ENCODE data around the gene SLC1A4.
"Not testable (repeated sequence)": the region's sequence is repeated elsewhere in the genome, so short reads cannot be mapped to it uniquely, and the experiment has no call there.

The SLC1A4 gene

DNA sequence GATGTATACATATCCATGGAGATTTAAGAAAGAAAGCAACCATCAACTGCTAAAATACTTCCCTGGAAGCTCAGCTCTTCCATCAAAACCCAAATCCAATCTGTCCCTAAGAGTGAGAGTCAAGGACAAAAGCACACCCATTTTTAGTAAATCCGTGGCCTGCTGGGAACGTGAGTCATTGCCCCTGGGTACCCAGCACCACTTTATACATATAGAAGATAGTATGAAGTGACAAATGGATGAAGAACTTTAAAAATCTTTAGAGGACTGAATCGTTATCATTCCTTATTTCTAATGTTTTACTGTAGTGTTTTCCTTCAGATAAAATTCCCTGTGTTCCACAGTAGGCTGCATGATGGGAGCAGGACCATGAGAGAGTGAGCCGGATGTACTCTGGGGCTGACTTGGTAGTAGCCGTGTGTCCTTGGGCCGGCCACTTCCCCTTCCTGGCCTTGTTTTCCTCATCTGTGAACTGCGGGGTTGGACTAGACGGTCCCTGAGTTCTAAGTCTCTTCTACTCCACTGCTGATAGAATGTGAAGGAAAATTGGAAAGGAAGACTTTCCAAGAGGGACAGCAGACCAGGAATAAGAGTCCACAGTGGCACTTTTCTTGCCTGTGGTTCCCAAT lies 38.5 kb downstream of the SLC1A4 start:
- no peak for DNase-seq

DNA sequence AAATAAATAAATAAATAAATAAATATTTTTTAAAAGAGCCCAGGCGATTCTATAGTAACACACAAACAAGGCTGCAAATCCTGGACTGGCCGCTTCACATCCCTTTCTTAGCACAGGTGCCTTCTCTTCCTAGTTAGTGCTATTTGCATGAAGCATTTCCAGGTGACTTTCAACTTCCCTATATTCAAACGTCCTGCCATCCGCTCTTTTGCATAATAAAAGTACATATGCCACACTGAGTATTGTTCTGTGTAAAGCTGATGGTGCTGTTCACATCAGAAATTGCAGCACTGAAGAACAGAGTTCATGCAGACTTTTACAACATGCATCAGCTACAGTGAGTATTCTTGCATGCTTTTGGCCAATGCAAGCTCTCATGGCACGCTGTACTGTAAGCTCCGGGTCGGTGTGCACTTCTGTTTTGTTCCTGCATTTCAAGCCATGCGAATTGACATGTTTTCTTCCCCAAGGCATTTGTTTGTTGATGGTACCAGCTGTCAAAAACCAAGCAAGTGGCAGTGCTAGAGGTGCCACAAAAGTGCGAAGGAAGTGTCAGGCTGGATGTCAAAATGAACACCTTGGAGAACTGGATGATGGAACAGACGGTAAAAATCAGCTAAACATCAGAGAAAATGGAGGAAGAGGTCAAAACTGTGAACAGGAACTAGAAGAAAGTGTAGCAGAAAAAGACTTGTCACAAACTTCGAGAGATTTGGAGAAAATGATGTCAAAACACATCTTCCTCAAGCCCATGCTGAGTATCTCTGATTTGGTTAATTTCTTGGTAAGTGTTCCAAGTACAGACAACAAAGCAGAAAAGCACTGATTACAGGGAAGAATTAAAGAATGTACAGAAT lies 41.5 kb downstream of the SLC1A4 start:
- DNase-seq = no peak

DNA sequence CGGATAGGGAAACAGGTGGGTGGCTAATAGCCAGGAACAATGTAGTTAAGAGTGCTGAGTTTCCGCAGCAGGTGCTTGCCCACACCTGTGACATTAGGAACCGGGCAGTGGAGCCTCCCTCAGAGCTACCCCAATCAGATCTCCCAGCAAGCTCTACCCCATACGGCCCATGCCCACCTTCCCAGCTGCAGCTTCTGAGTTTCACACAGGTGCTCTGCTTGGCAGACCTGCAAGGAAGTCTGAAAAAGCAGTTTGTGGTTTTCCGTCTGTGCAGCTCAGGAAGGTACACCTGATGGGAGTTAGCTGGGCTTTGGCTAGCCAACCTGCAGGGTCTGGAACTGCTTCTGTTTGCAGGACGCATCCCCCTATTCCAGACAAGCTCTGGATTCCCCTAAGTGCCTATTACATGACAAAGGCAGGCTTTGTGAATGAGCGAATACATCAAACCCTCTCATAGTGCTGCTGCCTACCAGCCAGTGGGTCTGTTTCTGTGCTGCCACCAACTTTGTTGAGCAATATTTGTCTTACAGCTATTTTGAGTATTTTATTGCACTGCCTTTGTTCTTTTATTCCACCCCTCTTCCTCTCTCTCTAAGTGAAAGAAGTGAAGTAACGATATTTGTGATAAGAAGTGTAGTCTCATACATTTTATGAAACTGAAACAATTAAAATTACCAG lies 42.3 kb downstream of the SLC1A4 start:
- peak; percentile 21 for DNase-seq

DNA sequence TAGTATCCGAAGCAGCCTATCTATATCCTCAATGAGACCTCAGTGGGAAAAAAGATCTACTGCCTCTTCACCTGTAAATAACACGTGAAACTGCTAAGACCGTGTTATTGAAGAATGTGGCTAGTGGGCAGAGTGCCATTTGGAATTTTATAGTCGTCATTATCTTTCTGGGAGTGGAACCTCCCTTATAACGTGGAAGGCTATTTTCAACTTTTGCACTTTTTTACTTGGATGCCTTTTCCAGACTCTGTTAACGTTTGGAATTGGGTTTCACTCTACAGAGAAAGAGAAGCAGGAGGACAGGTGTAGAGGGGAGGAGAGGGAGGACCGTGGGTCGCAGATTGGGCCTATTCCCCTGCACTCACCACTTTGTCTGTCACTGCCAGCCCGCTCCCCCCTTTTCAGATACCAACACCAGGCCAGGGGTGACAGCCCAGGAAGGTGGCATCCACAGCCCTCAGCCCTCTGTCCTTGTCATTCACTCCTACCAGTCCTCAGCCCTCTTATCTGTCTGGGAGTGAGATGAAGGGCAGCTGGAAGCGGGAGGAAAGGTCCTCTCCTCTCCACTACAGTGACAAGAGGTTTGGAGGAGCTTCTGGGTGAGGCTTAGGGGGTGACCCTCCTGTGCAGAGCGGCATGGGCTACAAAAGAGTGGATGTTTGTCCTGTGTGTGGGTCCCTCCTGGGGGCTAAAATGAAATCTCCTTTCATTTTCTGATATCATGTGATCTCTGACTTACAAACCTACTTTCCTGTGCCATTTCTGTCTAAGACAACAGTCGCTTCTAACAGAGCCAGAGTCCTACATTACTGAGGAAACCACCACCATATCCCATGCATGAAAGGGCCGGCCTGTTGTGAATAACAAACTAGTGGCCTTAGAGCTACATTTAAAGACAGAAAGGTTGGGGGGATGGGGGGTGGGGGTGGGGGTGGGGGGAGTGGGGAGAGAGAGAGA lies 43.1 kb downstream of the SLC1A4 start:
- no peak for DNase-seq

DNA sequence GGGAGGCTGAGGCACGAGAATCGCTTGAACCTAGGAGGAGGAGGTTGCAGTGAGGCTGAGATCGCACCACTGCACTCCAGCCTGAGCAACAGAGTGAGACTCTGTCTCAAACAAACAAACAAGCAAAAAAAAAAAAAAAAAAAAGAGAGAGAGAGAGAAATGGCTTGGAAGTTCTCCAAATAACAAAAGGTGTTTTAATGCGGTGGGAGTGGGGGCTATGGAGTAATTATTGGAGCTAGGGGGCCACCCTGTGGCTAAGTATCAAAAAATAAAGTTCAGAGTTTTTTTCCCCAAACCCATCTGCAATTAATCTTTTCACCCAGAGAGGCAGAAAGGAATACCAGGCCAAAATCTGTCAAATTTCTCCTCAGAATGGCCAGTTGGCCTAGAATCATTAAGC lies 44.0 kb downstream of the SLC1A4 start:
- DNase-seq = no peak

DNA sequence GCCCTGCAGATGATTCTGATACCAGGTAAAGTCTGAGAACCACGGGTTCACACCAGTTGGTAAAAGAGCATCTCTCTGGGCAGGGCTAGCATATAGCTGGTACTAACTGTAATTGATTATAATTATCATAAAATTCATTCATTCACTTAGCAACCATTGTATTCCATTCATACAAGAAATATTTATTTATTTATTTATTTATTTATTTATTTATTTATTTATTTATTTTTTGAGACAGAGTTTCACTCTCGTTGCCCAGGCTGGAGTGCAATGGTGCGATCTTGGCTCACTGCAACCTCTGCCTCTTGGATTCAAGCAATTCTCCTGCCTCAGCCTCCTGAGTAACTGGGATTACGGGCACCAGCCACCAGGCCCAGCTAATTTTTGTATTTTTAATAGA lies 44.5 kb downstream of the SLC1A4 start:
- DNase-seq = not testable (repeated sequence)

DNA sequence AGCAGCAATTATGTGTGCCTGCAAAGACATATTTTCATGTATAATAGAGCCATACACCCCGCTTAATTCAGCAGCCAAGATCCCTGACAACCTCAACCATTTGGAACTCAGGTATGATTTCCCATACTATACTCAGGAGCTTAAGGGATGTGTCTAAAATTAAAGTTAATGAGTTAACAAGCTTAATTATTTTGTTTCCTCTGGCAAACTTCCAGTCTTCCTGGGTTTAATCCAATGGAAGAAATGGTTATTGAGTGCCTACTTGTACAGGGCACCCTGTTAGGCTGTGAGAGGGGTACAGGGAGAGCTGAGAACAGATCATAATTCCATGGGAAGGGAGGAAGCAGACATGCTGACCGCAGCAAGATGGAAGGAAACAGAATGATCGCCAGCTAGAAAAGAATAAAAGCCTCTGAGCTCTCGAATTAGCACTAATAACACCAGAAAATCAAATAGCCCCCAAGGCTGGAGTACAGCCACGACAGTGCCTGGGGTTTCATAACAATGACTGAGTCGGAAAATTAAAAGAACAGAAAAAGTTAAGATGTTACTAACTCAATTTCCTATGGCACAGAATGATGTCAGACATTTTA lies 46.2 kb downstream of the SLC1A4 start:
- no peak for DNase-seq

DNA sequence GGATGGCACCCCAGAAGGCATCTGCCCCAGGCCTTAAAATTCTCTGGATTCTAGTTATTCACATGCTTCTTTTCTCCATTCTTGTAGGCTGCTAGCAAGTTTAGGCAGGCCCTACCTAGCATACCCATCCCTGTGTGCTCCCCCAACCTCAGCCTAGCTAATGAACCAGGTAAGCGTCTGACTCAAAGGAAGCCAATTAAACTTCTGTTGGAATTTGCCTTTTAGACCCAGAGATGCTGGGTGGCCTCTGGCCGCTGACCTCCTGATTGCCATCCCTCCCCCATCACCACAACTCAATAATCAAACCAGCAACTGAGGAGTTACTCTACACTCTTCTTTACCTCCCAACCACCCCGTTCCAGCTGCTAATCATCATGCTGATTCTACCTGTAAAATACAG lies 48.0 kb downstream of the SLC1A4 start:
- DNase-seq = no peak

DNA sequence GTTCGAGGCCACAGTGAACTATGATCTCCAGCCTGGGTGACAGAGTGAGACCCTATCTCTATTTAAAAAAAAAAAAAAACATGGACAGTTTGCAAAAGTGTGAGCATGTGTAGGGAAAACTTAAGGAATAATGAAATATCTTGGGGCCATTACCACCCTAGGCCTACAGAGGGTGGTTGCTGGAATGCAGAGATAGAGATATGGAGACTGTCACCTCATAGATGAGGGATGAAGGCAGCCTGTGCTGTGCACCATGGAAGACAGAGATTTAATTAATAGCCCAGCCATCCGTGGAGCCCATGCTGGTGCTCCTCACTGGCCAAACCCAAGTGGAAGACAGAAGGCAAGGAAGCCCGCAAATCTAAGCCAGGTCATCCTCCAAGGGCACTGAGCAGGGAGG lies 50.4 kb downstream of the SLC1A4 start:
- no peak for DNase-seq

DNA sequence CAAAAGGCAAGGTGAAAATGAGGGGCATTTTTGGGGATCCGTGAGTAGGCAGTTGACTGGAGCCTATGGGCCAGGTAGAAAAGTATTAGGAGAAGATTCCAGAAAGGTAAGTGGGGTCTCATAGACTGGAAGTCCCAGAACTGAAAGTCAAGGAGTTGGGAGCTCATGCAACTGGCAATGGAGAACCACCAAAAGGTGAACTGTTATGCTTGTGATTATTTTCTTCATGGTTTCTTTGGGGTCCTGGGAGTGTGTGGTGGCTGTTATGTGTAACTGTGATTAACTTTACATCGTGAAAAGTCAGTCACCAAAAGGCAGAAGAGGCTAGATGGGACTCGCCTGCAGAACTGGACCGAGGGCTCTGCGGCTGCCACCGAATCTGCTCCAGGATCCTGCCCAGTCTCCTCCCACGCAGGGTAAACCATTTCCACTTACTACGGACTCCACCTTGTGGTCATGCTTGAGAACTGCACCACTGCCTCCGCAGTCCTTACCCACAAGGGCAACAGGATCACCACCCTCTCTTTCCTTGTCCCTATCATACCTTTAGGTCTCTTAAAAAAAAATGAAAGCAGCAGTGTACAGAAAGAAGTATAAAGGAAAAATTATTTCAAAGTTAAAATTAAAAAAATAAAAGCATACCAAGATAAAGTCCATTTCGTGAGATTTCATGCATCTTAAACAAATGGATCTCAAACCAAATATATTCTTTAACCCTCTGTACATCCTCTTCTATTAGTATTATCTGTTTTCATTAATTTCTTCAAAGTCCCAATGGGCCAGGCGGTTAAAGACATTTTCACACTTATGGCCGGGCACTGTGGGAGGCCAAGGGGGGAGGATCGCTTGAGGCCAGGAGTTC lies 51.4 kb downstream of the SLC1A4 start:
- peak; percentile 92 for DNase-seq

DNA sequence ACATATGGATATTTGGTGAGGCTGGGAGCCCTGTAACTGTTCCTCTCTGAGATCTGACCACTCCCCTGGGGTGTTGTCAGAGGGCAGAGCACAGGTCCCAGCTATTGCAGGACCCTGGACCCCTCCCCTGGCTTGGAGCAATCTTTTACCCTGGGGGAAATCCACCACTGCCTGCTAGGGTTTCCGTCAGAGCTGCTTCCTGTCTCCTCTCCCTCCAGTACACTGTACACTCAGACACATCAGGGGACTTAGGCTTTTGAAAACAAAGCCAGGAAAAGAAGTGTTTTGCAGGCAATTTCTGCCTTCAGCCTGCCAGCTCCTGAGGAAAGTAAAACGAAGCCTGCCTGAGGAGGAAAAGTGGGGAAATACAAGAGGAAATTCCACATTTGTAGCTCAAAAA lies 53.8 kb downstream of the SLC1A4 start:
- DNase-seq = no peak

DNA sequence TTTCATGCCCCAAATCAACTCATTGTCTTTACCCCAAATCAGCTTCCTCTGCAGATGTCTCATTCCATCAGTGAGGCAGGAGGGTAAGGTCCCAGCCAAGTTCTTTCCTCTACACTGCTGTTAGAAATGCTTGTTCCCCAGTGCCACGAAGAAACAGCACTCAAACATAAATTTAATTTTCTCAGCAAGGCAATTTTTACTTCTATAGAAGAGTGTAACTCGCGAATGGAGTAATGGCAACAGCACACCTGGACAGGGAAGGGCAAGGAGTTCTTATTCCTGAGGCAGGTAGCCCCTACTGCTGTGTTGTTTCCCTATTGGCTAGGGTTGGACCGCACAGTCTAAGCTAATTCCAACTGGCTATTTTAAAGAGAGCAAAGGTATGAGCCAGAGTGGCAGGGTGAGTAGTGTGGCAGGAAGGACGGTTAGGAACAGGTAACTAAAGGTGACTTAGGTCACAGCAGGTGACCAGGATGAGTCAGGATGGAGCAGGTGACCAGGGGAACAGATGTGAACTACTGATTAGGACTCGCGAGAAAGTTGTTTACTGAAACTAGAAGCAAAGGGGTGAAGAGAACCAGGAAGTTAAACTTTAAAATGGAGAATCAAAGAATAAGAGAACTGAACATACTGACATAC lies 55.0 kb downstream of the SLC1A4 start:
- DNase-seq = no peak

DNA sequence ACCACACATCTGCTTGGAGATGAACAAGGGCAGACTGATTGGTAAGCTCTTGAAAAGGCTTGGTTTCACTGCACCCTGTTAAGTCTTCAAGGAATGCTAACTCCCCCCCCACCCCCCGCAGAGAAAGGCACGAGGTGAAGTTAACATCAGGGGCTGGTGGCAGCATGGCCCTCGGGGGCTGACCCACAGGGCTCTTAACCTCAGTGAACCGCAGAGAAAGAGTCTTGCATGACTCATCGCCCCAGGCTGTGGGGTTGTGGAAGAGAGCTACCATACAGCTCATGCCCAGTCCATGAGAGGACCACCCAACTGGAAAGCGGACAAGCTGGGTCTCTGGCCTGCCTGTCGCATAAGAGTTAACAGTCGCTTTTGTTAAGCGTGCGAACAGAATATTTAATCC lies 56.5 kb downstream of the SLC1A4 start:
- DNase-seq = no peak

DNA sequence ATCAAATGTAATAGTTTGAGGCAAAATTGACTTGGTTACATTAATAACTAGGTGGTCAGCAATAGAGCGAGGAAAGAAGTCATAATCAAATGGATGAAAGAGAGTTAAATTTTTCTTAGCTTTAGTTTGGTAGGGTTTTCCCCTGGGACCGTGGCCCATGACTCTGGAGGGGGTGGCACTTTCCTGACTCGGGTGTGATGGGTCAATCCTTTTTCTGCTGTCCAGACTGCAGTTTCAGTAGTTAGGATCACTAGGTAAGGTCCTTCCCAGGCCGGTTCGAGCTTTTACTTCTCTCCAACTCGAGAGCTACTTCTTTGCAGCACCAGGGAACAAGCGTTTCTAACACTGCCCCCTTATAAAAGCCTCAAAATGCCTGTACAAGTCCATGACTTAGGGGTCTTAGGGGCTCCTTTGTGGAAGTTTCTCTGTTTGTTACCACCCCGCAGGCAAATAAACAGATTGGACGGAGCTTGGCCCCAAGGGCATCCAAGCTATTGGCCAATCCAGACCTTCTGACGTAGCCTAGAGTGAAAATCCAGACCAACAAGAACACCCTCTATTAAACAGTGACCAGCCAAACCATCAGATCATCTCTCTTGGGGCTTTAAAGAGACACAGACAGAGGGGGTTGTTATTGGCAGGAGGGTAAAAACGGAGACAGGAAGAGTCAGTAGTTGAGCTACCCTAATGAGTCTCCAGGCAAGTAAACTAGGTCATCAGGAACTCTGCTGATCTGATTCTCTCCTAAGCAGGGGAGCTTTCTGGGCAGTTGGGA lies 57.6 kb downstream of the SLC1A4 start:
- no peak for DNase-seq

DNA sequence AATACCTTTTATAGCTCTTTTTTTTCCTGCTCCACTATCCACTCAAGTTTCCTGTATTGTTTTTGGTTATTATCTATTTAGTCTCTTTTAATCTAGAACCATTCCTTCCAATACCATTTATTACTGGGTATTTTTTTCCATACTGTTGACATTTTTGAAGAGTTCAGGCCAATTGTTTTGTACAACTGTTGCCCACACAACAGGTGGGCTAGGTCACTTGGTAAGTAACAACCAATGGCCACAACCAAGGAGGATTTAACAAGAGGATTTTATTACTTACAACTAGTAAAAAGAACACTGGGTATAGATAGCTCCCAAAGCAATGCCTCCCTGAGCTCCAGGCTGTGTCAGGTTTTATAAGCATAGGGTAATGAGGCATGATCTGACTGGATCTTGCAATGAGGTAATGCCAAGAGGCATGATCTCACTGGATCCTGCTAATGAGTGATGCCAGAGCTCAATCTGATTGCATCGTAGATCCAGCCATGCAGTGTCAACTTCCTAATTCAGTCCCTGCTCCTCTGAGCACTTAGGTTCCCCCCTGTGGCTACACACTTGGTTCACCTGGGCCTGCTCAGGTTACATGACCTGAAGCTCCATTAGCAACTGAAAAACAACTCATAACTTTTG lies 59.9 kb downstream of the SLC1A4 start:
- no peak for DNase-seq

DNA sequence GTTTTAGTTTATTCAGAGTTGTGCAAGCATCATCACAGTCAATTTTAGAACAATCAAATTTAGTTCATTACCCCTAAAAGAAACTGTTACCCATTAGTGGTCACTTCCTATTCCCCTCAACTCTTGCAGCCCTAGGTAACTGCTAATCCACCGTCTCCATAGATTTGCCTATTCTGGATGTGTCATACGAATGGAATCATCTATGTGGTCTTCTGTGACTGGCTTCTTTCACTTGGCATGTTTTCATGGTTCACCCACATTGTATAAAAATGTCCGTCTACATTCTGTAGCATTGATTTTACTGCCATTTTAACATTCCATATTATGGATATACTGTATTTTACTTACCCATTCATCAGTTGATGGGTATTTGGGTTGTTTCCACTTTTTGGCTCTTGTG lies 61.7 kb downstream of the SLC1A4 start:
- no peak for DNase-seq

DNA sequence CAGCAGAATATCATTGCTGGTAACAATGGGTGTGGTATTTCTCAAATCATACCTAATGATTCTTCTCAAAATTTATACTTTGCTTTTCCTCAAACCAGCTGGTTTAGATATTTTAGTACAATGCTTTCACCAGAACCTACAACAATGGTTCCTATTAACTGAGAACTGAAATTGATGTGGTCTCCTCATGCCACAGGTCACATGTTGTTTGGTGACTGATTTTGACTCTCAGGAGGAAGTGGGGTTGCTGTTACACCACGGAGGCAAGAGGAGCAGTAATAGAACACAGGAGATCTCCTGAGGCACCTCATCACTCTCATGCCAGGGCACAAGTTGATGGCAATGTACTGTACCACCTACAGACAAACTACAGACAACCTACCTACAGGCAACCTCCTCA lies 64.0 kb downstream of the SLC1A4 start:
- DNase-seq = no peak

DNA sequence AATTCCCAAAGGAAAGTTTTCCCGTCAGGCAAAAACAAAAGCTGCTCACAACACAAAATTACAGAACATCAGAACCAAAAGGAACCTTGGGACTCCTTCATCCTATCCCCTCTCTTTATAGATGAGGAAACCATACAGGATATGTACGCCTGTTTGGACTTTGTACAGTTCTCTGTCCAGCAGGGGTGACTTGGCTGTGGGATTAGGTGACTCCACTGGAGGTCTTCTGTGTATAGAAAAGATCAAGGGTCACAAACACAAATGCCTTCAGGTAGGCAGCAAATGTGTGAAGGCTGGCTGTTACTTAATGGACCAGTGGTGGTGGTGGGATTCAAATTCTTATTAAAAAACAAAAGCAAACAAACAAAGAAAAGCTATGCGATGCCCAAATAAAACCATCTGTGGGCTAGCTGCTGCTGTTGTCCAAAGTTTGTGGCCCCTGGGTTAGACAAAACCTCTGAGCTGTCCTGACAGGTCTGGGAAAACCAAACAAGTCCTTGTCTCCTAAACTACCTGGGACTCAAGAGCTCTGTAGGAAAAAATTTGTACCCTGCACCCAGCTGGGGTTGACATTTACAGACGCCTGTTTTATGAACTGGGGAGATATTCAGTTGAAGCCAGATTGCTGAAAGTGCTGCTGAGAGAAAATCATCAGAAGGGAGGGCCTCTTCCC lies 65.7 kb downstream of the SLC1A4 start:
- DNase-seq = no peak
